Midbrain (tissue), 1 donor: ENCODE measurements around the gene FBL.

Experiments
- DNase-seq: peaks from one replicate; lab custom pipeline; 2025; lab: John Stamatoyannopoulos, UW

FBL gene

GRCh38 chr19:39788244-39788643, 57.9 kb downstream of the FBL start:
- DNase-seq, result no peak
